Measurements from ENCODE around the gene ICAM1. TPM values are rescaled to one million over a fixed set of nuclear protein-coding genes. Genes with fewer than 3 reads are reported as not detected.

Gene ICAM1
- total RNA-seq, 1 donor from 2014 or later, result 74.8 TPM

GRCh38 chr19:10288662-10289166 lies 17.8 kb downstream of the ICAM1 start:
- no peaks in the 10 kb centered on the region for H3K9me3 ChIP-seq
- H3K36me3 ChIP-seq, result peaks cover 5 to 8% of the 10 kb centered on the region in 2 donors
- peaks cover 11% of the 10 kb centered on the region for H3K27me3 ChIP-seq
- TF ChIP-seq, protein P1, sequence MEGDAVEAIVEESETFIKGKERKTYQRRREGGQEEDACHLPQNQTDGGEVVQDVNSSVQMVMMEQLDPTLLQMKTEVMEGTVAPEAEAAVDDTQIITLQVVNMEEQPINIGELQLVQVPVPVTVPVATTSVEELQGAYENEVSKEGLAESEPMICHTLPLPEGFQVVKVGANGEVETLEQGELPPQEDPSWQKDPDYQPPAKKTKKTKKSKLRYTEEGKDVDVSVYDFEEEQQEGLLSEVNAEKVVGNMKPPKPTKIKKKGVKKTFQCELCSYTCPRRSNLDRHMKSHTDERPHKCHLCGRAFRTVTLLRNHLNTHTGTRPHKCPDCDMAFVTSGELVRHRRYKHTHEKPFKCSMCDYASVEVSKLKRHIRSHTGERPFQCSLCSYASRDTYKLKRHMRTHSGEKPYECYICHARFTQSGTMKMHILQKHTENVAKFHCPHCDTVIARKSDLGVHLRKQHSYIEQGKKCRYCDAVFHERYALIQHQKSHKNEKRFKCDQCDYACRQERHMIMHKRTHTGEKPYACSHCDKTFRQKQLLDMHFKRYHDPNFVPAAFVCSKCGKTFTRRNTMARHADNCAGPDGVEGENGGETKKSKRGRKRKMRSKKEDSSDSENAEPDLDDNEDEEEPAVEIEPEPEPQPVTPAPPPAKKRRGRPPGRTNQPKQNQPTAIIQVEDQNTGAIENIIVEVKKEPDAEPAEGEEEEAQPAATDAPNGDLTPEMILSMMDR (IDR thresholded peaks at IDR 0.05), result no peak
- H3K4me3 ChIP-seq, result peak overlapping the region; percentile 31 to 62
- intact Hi-C loops (cut with DNase I), result no loop called here
- no peak overlapping the region for H3K27ac ChIP-seq
- peaks cover 9 to 34% of the 10 kb centered on the region in 2 donors for H3K4me1 ChIP-seq
- DNase-seq (ENCODE audit: low spot score in 2 of 2), result no peak

DNA sequence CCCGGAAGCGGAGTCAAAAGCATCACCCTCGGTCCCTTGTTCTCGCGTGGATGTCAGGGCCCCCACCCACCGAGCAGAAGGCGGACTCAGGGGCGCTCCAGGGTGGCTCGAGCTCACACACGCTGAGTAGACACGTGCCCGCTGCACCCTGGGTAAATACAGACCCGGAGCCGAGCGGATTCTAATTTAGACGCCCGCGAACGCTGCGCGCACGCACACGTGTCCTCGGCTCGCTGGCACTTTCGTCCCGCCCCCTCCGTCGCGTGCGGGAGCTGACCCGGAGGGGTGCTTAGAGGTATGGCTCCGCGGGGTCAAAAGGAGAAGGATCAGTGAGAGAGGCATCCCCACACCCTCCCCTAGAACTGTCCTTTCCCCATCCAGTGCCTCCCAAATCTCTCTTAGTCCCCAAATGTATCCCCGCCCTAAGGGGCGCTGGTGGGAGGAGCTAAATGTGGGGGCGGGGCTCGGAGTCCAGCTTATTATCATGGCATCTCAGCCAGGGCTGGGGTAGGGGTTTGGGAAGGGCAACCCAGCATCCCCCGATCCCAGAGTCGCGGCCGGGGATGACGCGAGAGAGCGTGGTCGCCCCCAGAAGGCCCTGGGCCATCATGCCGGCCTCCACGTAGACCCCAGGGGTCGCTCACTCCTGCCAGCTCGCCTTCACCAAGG lies 18.4 kb downstream of the ICAM1 start:
- TF ChIP-seq, protein P1 (IDR thresholded peaks at IDR 0.05), result no peak
- H3K27ac ChIP-seq, result no peak overlapping the region
- H3K36me3 ChIP-seq, result peaks cover 0 to 4% of the 10 kb centered on the region in 2 donors
- peaks cover 13% of the 10 kb centered on the region for H3K27me3 ChIP-seq
- intact Hi-C loops (cut with DNase I), result no loop called here
- peaks cover 9 to 34% of the 10 kb centered on the region in 2 donors for H3K4me1 ChIP-seq
- H3K4me3 ChIP-seq, result peak overlapping the region; percentile 31 to 62
- H3K9me3 ChIP-seq, result no peaks in the 10 kb centered on the region
- no peak for DNase-seq (ENCODE audit: low spot score in 2 of 2)

- no peak for DNase-seq (ENCODE audit: low spot score in 2 of 2)
- peaks cover 13% of the 10 kb centered on the region for H3K27me3 ChIP-seq
- peak within 1 kb of the TSS; percentile 43 to 62 for H3K4me3 ChIP-seq
Observed at GRCh38 chr19:10289836-10290356, 19.0 kb downstream of the ICAM1 start, which contains the start of gene ICAM5. TSS of gene ICAM5 (plus strand) at chr19:10289952. CDS start at chr19:10290044, 92 bp downstream.

DNA sequence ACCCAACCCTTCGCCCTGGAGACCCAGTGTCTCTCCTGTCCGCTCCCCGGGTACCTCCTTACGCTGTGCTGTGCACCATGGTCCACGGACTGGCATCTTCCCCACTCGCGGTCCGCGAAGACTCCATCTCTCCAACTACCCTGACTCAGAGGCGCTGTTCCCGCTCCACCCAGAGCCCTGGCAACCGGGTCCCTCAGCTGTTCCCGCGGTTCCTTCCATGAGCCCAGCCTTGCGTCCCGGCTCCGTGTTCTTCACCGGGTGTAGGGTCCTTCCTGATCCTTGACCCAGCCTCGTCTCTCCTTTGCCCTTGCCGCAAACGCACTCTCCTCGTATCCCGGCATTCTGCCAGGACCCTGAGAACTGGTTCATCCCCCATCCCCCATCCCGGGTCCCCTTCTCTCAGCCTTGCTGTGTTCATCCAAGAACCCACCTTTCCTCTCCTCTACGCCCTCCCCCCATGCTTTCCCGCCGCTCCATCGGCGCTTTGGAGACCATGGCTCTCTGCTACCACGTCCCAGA lies 19.5 kb downstream of the ICAM1 start:
- peak overlapping the region; percentile 43 to 62 for H3K4me3 ChIP-seq
- H3K9me3 ChIP-seq, result no peaks in the 10 kb centered on the region
- intact Hi-C loops (cut with DNase I), result no loop called here
- no peak overlapping the region for H3K27ac ChIP-seq
- peaks cover 9 to 34% of the 10 kb centered on the region in 2 donors for H3K4me1 ChIP-seq
- TF ChIP-seq, protein P1 (IDR thresholded peaks at IDR 0.05), result no peak
- H3K36me3 ChIP-seq, result no peaks in the 10 kb centered on the region
- no peak for DNase-seq (ENCODE audit: low spot score in 2 of 2)
- H3K27me3 ChIP-seq, result peaks cover 17% of the 10 kb centered on the region

More at GRCh38 chr19:10289836-10290356, 19.0 kb downstream of the ICAM1 start, which contains the start of gene ICAM5:
- Histone ChIP-seq H3K27ac (no peak within 1 kb of the TSS), H3K4me1 (peaks cover 9 to 34% of the 10 kb centered on the region in 2 donors), H3K36me3 (no peaks in the 10 kb centered on the region), H3K9me3 (no peaks in the 10 kb centered on the region)
- intact Hi-C loops (cut with DNase I), result no loop called here
- TF ChIP-seq, protein P1 (IDR thresholded peaks at IDR 0.05), result no peak

- Histone ChIP-seq H3K9me3 (no peaks in the 10 kb centered on the region), H3K27ac (no peak overlapping the region), H3K4me1 (peaks cover 9 to 34% of the 10 kb centered on the region in 2 donors), H3K4me3 (peak overlapping the region; percentile 43 to 62), H3K36me3 (no peaks in the 10 kb centered on the region), H3K27me3 (peaks cover 19% of the 10 kb centered on the region)
- no peak for DNase-seq (ENCODE audit: low spot score in 2 of 2)
- intact Hi-C loops (cut with DNase I), result no loop called here
- TF ChIP-seq, protein P1 (IDR thresholded peaks at IDR 0.05), result no peak
Observed at GRCh38 chr19:10290876-10291553, 20.1 kb downstream of the ICAM1 start.

Measured in ascending aorta (tissue), 2 donors.